HL-60/S4 (cell line): ENCODE results near the gene SETD3.
"Not testable (repeated sequence)": the region's sequence is repeated elsewhere in the genome, so short reads cannot be mapped to it uniquely, and the experiment has no call there.

Experiments
- in situ Hi-C: fragments of 300-500 bp; cut with MboI; formaldehyde crosslinking; loops from 2 replicates; pipeline ENCODE4 v1.14.3; 2022; ENCODE audit warnings: low sequenced_read_pairs

SETD3 gene

GRCh38 chr14:99377951-99378350, 102.7 kb downstream of the SETD3 start:
- in situ Hi-C loops = no loop called here

- in situ Hi-C loops = no loop called here
These were observed 105.7 kb downstream of the SETD3 start for GRCh38 chr14:99374964-99375363.

- in situ Hi-C loops = no loop called here
These were observed 116.9 kb downstream of the SETD3 start for GRCh38 chr14:99363616-99364290.

- in situ Hi-C loops = no loop called here
These were observed 117.6 kb downstream of the SETD3 start for GRCh38 chr14:99363051-99363450.

- in situ Hi-C loops = no loop called here
These were observed 119.0 kb downstream of the SETD3 start for GRCh38 chr14:99361596-99362215.

GRCh38 chr14:99360774-99361595, 119.7 kb downstream of the SETD3 start:
- in situ Hi-C loops = no loop called here

- in situ Hi-C loops = no loop called here
These were observed 120.8 kb downstream of the SETD3 start for GRCh38 chr14:99359906-99360305.

- in situ Hi-C loops = no loop called here
These were observed 122.7 kb downstream of the SETD3 start for GRCh38 chr14:99357916-99358390.

GRCh38 chr14:99357151-99357915, 123.3 kb downstream of the SETD3 start:
- in situ Hi-C loops = no loop called here

- in situ Hi-C loops = no loop called here
These were observed 124.5 kb downstream of the SETD3 start for GRCh38 chr14:99356031-99356608.

GRCh38 chr14:99354166-99354875, 126.3 kb downstream of the SETD3 start:
- in situ Hi-C loops = no loop called here

GRCh38 chr14:99352688-99353280, 127.9 kb downstream of the SETD3 start:
- in situ Hi-C loops = no loop called here

GRCh38 chr14:99351166-99352007, 129.3 kb downstream of the SETD3 start:
- in situ Hi-C loops = no loop called here

GRCh38 chr14:99350751-99351150, 129.9 kb downstream of the SETD3 start:
- in situ Hi-C loops = no loop called here

- in situ Hi-C loops = no loop called here
These were observed 130.8 kb downstream of the SETD3 start for GRCh38 chr14:99349721-99350495.

GRCh38 chr14:99348816-99349614, 131.6 kb downstream of the SETD3 start:
- in situ Hi-C loops = no loop called here

GRCh38 chr14:99348231-99348630, 132.4 kb downstream of the SETD3 start:
- in situ Hi-C loops = not testable (repeated sequence)
